Transverse colon (tissue), 4 donors: Measurements from ENCODE around the gene KCNK18. TPM values are rescaled to one million over a fixed set of nuclear protein-coding genes. Genes with fewer than 3 reads are reported as not detected.

Experiments
- DNase-seq: peaks from one replicate; pipeline ENCODE4 v3.0.0-alpha.2; 2019
- H3K27ac ChIP-seq, 4 donors: fragments of 200-600 bp; sonication (generic); 2 replicates each; pipeline ENCODE4 v1.5.1; 2016 to 2018; ENCODE audit warnings: inconsistent platforms in 4 of 4
- H3K27me3 ChIP-seq: fragments of 200-600 bp; sonication (generic); 2 replicates; pipeline ENCODE4 v1.5.1; 2017; ENCODE audit warnings: inconsistent platforms
- H3K36me3 ChIP-seq, 4 donors: fragments of 200-600 bp; sonication (generic); 2 replicates each; pipeline ENCODE4 v1.5.1; 2017 to 2019; ENCODE audit warnings: inconsistent platforms in 4 of 4
- H3K4me1 ChIP-seq, 4 donors: fragments of 200-600 bp; sonication (generic); 2 replicates each; pipeline ENCODE4 v1.5.1; 2017 to 2020; ENCODE audit warnings: inconsistent platforms in 4 of 4
- H3K4me3 ChIP-seq, 4 donors: fragments of 200-600 bp; sonication (generic); 1 replicate in 1 of 4; 2 replicates in 3 of 4; pipeline versions ENCODE4 v1.5.1 to v1.6.1; 2017 to 2019; ENCODE audit warnings: inconsistent platforms in 4 of 4
- H3K9me3 ChIP-seq, 2 donors: fragments of 200-600 bp; sonication (generic); 2 replicates each; pipeline ENCODE4 v1.5.1; 2017 to 2019; ENCODE audit warnings: inconsistent platforms in 2 of 2
- EP300 ChIP-seq: sonication (generic); formaldehyde crosslinking; IDR thresholded peaks from one replicate; pipeline ENCODE4 v1.6.1; 2017; ENCODE audit warnings: antibody characterized with exemption, low read depth
- POLR2A ChIP-seq: fragments of 450-650 bp; IDR thresholded peaks from one replicate; pipeline ENCODE4 v1.6.1; 2016; ENCODE audit warnings: antibody characterized with exemption, mild to moderate bottlenecking, moderate library complexity
- POLR2AphosphoS5 ChIP-seq, 3 donors: sonication (generic); formaldehyde crosslinking; IDR thresholded peaks; one replicate each; pipeline ENCODE4 v1.6.1; 2016; ENCODE audit warnings: antibody characterized with exemption in 3 of 3
- WGBS, 2 donors: methylation state at CpG; one replicate each; pipeline ENCODE4 v1.1.5; 2018; ENCODE audit warnings: low coverage in 1 of 2; 5-methylcytosine and 5-hydroxymethylcytosine counted together
- in situ Hi-C, 4 donors: fragments of 200-750 bp; cut with MboI; loops; one replicate each; pipeline versions ENCODE4 v1.15.0 to v1.15.1; 2017; ENCODE audit warnings: low sequenced_read_pairs in 3 of 4, low pct_ligation_motif_present in 1 of 4, low pct_unique_long_range_greater_than_20kb in 1 of 4
- intact Hi-C: fragments of 100-400 bp; cut with DNase I; formaldehyde crosslinking; loops from one replicate; pipeline ENCODE4 v1.15.1; 2023; ENCODE audit warnings: low total_unique reads
- total RNA-seq, 4 donors: library from RNA; depleted of rRNA; stranded (reverse); fragments of >200 nt; gene quantifications; one replicate each; pipeline ENCODE4 v1.1.0, GENCODE V29; 2016
- TF ChIP-seq, protein P1 (sequence below), 5 experiments: fragments of 200-600 bp in 3 of 5; fragments of 450-650 bp in 2 of 5; sonication (generic) in 3 of 5; IDR thresholded peaks; 1 replicate in 2 of 5; 2 replicates in 3 of 5; pipeline ENCODE4 v1.5.1; 2016 to 2017; ENCODE audit warnings: antibody characterized with exemption in 5 of 5, inconsistent platforms in 3 of 5, mild to moderate bottlenecking in 2 of 5, moderate library complexity in 1 of 5

KCNK18 gene
- not detected for total RNA-seq

DNA sequence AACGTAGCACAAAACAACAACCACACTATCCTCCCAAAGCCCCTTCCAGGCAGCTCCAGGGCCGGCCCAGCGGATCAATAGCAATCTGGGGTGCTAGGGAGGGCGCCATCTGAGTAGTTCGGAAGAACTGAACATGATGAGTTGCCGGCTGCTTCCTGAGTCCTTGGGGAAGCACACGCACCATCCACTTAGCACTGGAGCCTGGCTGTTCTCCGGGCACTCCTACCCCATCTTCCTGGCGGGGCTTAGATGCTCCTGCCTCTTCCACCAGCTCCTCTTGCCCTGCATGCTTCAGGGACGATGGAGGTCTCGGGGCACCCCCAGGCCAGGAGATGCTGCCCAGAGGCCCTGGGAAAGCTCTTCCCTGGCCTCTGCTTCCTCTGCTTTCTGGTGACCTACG lies at the start of gene KCNK18:
Gene KCNK18 (plus strand): TSS at position 301 of the 400 bp plus-strand sequence. CDS start 0 bp downstream, at position 301.
- intact Hi-C loops (no loop called here), in situ Hi-C loops (no loop called here)
- H3K4me1 ChIP-seq: no peaks in the 10 kb centered on the region
- no peaks in the 10 kb centered on the region for H3K27me3 ChIP-seq
- WGBS, 2 donors: 72% methylated on average over 9 of the region's 12 CpGs; no CpG with 5 or more reads in 1 of the 2 donors
- H3K36me3 ChIP-seq: no peaks in the 10 kb centered on the region
- TF ChIP-seq, protein P1, sequence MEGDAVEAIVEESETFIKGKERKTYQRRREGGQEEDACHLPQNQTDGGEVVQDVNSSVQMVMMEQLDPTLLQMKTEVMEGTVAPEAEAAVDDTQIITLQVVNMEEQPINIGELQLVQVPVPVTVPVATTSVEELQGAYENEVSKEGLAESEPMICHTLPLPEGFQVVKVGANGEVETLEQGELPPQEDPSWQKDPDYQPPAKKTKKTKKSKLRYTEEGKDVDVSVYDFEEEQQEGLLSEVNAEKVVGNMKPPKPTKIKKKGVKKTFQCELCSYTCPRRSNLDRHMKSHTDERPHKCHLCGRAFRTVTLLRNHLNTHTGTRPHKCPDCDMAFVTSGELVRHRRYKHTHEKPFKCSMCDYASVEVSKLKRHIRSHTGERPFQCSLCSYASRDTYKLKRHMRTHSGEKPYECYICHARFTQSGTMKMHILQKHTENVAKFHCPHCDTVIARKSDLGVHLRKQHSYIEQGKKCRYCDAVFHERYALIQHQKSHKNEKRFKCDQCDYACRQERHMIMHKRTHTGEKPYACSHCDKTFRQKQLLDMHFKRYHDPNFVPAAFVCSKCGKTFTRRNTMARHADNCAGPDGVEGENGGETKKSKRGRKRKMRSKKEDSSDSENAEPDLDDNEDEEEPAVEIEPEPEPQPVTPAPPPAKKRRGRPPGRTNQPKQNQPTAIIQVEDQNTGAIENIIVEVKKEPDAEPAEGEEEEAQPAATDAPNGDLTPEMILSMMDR (IDR thresholded peaks at IDR 0.05): no peak
- TF ChIP-seq POLR2AphosphoS5 (IDR thresholded peaks at IDR 0.05): no peak
- no peak for TF ChIP-seq EP300
- no peak for TF ChIP-seq POLR2A
- H3K9me3 ChIP-seq: no peaks in the 10 kb centered on the region
- no peak within 1 kb of the TSS for H3K27ac ChIP-seq
- DNase-seq: no peak
- no peak within 1 kb of the TSS for H3K4me3 ChIP-seq

DNA sequence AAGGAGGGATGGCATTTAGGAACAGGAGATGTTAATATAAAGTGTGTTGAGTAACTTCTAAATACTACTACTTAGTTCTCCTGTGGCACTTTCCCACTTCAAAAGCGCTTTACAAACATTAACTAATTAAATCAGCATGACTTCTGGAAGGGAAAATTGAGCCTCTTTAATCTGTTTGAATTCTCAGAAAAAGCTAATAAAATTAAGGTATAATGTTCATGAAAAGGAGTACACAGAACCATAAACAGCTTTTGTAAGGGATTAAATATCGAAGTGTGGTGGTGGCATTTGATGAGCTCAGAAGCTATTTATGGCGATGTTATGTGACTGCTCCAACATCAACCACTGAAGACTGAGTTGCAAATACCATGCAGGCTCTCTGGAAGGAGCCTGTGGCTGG lies 49.0 kb upstream of the KCNK18 start:
- TF ChIP-seq, protein P1 (IDR thresholded peaks at IDR 0.05): no peak
- TF ChIP-seq EP300 (no peak), POLR2AphosphoS5 (IDR thresholded peaks at IDR 0.05) (no peak), POLR2A (no peak)
- H3K36me3 ChIP-seq: no peaks in the 10 kb centered on the region
- no peaks in the 10 kb centered on the region for H3K4me1 ChIP-seq
- 53 to 87% methylated on average over 2 to 3 of the region's 3 CpGs for WGBS, 2 donors
- DNase-seq: no peak
- H3K27me3 ChIP-seq: peaks cover 86% of the 10 kb centered on the region
- no peaks in the 10 kb centered on the region for H3K9me3 ChIP-seq
- H3K4me3 ChIP-seq: no peak overlapping the region
- no peak overlapping the region for H3K27ac ChIP-seq
- in situ Hi-C loops: no loop called here
- intact Hi-C loops: no loop called here

DNA sequence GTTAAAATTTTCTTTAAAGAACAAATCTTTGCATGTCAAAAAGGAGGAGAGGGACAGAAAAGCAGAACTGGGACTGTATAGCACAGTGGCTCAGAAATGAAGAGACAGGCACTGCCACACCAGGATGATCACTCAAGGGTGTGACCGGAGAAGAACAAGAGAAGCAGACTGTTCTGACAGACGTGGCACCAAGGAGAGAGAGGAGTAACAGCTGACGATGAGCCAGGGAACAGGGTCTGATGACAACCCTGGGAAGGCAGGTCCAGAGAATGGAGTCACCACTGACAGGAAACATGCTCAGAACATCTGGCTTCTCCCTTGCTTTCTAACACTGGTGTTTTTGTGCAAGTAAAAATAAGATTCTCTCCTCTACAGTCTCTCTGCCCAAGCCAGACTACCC lies 44.6 kb upstream of the KCNK18 start:
- in situ Hi-C loops: loop anchor here in 2 of 4 donors (25.0 kb wide), 2 partner anchors 465 to 490 kb away; no protein-coding TSS in a partner anchor
- no peak for DNase-seq
- H3K27me3 ChIP-seq: peaks cover 85% of the 10 kb centered on the region

DNA sequence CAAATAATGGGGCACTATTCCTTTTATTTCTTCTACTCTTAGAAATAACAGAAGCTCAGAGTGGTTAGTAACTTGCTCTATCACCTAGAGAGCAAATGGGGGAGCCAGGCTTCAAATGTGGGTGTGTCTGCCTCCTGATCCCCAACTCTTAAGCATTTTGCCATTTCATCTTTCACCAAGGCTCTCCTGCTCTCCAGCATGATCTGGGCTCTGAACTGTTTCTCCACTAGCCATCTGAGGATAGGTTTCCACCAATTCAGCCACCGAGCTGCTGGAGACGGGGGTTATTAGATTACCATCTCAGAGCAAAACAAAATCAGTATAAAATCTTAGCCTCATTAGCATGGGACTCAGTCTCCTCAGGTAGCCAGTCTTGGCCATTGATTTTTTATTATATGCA lies 39.0 kb upstream of the KCNK18 start:
- DNase-seq: no peak
- WGBS, 2 donors: 26 to 42% methylated on average over 2 of the region's 2 CpGs
- H3K27ac ChIP-seq: no peak overlapping the region
- no peaks in the 10 kb centered on the region for H3K9me3 ChIP-seq
- peaks cover 99% of the 10 kb centered on the region for H3K27me3 ChIP-seq
- H3K4me3 ChIP-seq: no peak overlapping the region
- TF ChIP-seq POLR2AphosphoS5 (IDR thresholded peaks at IDR 0.05) (no peak), EP300 (no peak), POLR2A (no peak)
- TF ChIP-seq, protein P1 (IDR thresholded peaks at IDR 0.05): no peak
- in situ Hi-C loops (loop anchor here in 2 of 4 donors (25.0 kb wide), 2 partner anchors 471 to 496 kb away; no protein-coding TSS in a partner anchor), intact Hi-C loops (no loop called here)
- H3K4me1 ChIP-seq: peaks cover 9 to 13% (median 11%) of the 10 kb centered on the region in 4 donors
- H3K36me3 ChIP-seq: no peaks in the 10 kb centered on the region

More for the DNA sequence above, 44.6 kb upstream of the KCNK18 start:
- no peak overlapping the region for H3K4me3 ChIP-seq
- H3K4me1 ChIP-seq: no peaks in the 10 kb centered on the region
- TF ChIP-seq, protein P1 (IDR thresholded peaks at IDR 0.05): no peak
- TF ChIP-seq EP300 (no peak), POLR2A (no peak), POLR2AphosphoS5 (IDR thresholded peaks at IDR 0.05) (no peak)
- H3K36me3 ChIP-seq: no peaks in the 10 kb centered on the region
- 45% methylated on average over 3 of the region's 3 CpGs; no CpG with 5 or more reads in 1 of the 2 donors for WGBS, 2 donors
- no peak overlapping the region for H3K27ac ChIP-seq
- H3K9me3 ChIP-seq: no peaks in the 10 kb centered on the region
- intact Hi-C loops: no loop called here
